ENCODE data around the gene ACOX2. TPM values are rescaled to one million over a fixed set of nuclear protein-coding genes. Genes with fewer than 3 reads are reported as not detected.

Gene ACOX2
- total and polyA plus RNA-seq, 2 donors (not counting 3 experiments of a cell fraction or from before 2014, with no cell fraction given), result 1.5 to 10.5 TPM

GRCh38 chr3:58555203-58555602 lies 18.2 kb upstream of the ACOX2 start:
- H3K27ac ChIP-seq (ENCODE audit: insufficient read depth, low read depth, low read length), result no peak overlapping the region
- H3K4me2 ChIP-seq (ENCODE audit: insufficient read depth, low read length), result no peak overlapping the region
- dilution Hi-C loops (cut with MboI; ENCODE audit: extremely low pct_ligation_motif_present, low sequenced_read_pairs) (no loop called here), intact Hi-C loops (cut with micrococcal nuclease) (no loop called here)
- H4K20me1 ChIP-seq (replicated peaks; ENCODE audit: control insufficient read depth, extremely low read depth, insufficient read depth, low read length), result no peaks in the 10 kb centered on the region
- no peak overlapping the region for H3K9ac ChIP-seq (replicated peaks; ENCODE audit: extremely low read depth, insufficient read depth, low read length)
- TF ChIP-seq MYC (IDR thresholded peaks at IDR 0.05; ENCODE audit: low read depth, low read length) (no peak), POLR2AphosphoS5 (IDR thresholded peaks at IDR 0.05; ENCODE audit: insufficient read depth, low read depth, low read length) (no peak)
- no peak overlapping the region for H2AFZ ChIP-seq (ENCODE audit: low read depth, low read length)
- ChIA-PET CTCF (interaction anchor here (1.2 kb wide), 1 partner anchor 14 kb away, joined by 3 read pairs; no protein-coding TSS in a partner anchor), POLR2A (no interaction called here)
- DNase-seq (ENCODE audit: low read depth, low spot score), result no peak
- H3K9me1 ChIP-seq (replicated peaks; ENCODE audit: control insufficient read depth, extremely low read depth, insufficient read depth, low read length), result no peaks in the 10 kb centered on the region
- H3K9me3 ChIP-seq (replicated peaks; ENCODE audit: control insufficient read depth, insufficient read depth, low read length), result no peaks in the 10 kb centered on the region
- BruUV-seq (replicated peaks), result no TSS peak
- H3K79me2 ChIP-seq (ENCODE audit: control insufficient read depth, insufficient read depth, low read length), result no peaks in the 10 kb centered on the region
- FAIRE-seq, result no peak
- no peaks in the 10 kb centered on the region for H3K4me1 ChIP-seq (ENCODE audit: control insufficient read depth, extremely low read depth, insufficient read depth, low read length)
- no peak overlapping the region for H3K4me3 ChIP-seq (replicated peaks in 1 of 3; ENCODE audit: insufficient read depth in 1 of 3, low read depth in 1 of 3, low read length in 3 of 3)
- no peaks in the 10 kb centered on the region for H3K27me3 ChIP-seq (ENCODE audit: control insufficient read depth in 2 of 2, insufficient read depth in 2 of 2, low read length in 2 of 2)
- H3K36me3 ChIP-seq (ENCODE audit: control insufficient read depth in 2 of 2, extremely low read depth in 1 of 2, insufficient read depth in 2 of 2, low read length in 2 of 2), result no peaks in the 10 kb centered on the region

GRCh38 chr3:58553003-58553402 lies 16.0 kb upstream of the ACOX2 start:
- CTCF ChIA-PET, result no interaction called here
- Histone ChIP-seq H3K4me1 (ENCODE audit: control insufficient read depth, extremely low read depth, insufficient read depth, low read length) (no peaks in the 10 kb centered on the region), H3K79me2 (ENCODE audit: control insufficient read depth, insufficient read depth, low read length) (no peaks in the 10 kb centered on the region), H3K27me3 (ENCODE audit: control insufficient read depth in 2 of 2, insufficient read depth in 2 of 2, low read length in 2 of 2) (no peaks in the 10 kb centered on the region), H3K4me2 (ENCODE audit: insufficient read depth, low read length) (no peak overlapping the region), H3K9me3 (replicated peaks; ENCODE audit: control insufficient read depth, insufficient read depth, low read length) (no peaks in the 10 kb centered on the region), H2AFZ (ENCODE audit: low read depth, low read length) (no peak overlapping the region), H4K20me1 (replicated peaks; ENCODE audit: control insufficient read depth, extremely low read depth, insufficient read depth, low read length) (no peaks in the 10 kb centered on the region), H3K9me1 (replicated peaks; ENCODE audit: control insufficient read depth, extremely low read depth, insufficient read depth, low read length) (no peaks in the 10 kb centered on the region), H3K36me3 (ENCODE audit: control insufficient read depth in 2 of 2, extremely low read depth in 1 of 2, insufficient read depth in 2 of 2, low read length in 2 of 2) (no peaks in the 10 kb centered on the region), H3K27ac (ENCODE audit: insufficient read depth, low read depth, low read length) (no peak overlapping the region), H3K4me3 (replicated peaks in 1 of 3; ENCODE audit: insufficient read depth in 1 of 3, low read depth in 1 of 3, low read length in 3 of 3) (no peak overlapping the region), H3K9ac (replicated peaks; ENCODE audit: extremely low read depth, insufficient read depth, low read length) (no peak overlapping the region)
- no TSS peak for BruUV-seq (replicated peaks)
- no peak for TF ChIP-seq EZH2 (IDR thresholded peaks at IDR 0.05; ENCODE audit: borderline replicate concordance, low read depth, low read length, severe bottlenecking)
- no peak for TF ChIP-seq POLR2A (IDR thresholded peaks at IDR 0.05; ENCODE audit: low read depth, low read length)
- no peak for TF ChIP-seq GATA2 (IDR thresholded peaks at IDR 0.05; ENCODE audit: insufficient read depth, insufficient read length, low read depth, low read length)
- no peak for TF ChIP-seq MYC (IDR thresholded peaks at IDR 0.05; ENCODE audit: low read depth, low read length)
- no peak for TF ChIP-seq JUN (IDR thresholded peaks at IDR 0.05; ENCODE audit: borderline replicate concordance, insufficient read depth, insufficient read length, low read depth)
- TF ChIP-seq FOS (IDR thresholded peaks at IDR 0.05; ENCODE audit: borderline replicate concordance, insufficient read depth, low read length), result no peak
- no peak for TF ChIP-seq POLR2AphosphoS5 (IDR thresholded peaks at IDR 0.05; ENCODE audit: insufficient read depth, low read depth, low read length)
- no peak for TF ChIP-seq CTCF (IDR thresholded peaks at IDR 0.05; ENCODE audit: extremely low read depth in 1 of 2, insufficient read depth in 1 of 2, low read depth in 1 of 2, low read length in 2 of 2)
- no peak for TF ChIP-seq MAX (IDR thresholded peaks at IDR 0.05; ENCODE audit: insufficient read depth, insufficient read length)
- FAIRE-seq (no peak), DNase-seq (ENCODE audit: low read depth, low spot score) (no peak)
- POLR2A ChIA-PET, result no interaction called here
- intact Hi-C loops (cut with micrococcal nuclease), result no loop called here
- dilution Hi-C loops (cut with MboI; ENCODE audit: extremely low pct_ligation_motif_present, low sequenced_read_pairs), result no loop called here
